HG03571 (cell line): ENCODE results near the gene MFSD12.
"Not testable (repeated sequence)": the region's sequence is repeated elsewhere in the genome, so short reads cannot be mapped to it uniquely, and the experiment has no call there.

Source experiments
- ATAC-seq: cut with Tn5 transposase; IDR thresholded peaks from one replicate; pipeline ENCODE4 v1.9.1; 2021; ENCODE audit not compliant: unreplicated experiment

Gene MFSD12

DNA sequence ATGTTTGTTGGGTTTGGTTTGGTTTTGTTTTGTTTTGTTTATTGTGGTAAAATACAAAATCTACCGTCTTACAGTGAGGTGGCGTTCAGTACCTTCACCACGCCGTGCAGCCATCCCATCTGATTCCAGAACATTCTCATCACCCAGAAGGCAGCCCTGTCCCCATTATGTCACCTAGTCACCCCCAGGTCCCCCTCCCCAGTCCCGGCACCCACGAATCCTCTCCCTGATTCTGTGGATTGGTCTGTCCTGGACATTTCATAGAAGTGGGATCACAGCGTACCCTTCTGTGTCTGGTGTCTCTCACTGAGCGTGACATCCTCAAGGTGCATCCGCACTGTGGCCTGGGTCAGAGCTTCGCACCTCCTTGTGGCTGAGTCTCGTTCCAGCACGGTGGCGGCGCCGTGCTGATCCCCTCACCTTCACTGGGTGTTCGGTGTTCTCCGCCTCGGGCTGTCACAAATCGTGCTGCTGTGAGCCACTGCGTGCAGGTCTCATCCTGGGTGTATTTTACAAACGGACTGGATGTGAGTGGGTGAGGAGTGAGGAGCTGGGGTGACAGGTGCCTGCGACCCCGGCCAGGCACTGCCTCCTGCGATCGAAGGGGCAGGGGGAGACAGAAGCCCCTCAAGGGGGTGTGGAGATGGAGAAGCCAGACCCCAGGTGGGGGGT is 19.0 kb downstream of the MFSD12 start:
- ATAC-seq = no peak

DNA sequence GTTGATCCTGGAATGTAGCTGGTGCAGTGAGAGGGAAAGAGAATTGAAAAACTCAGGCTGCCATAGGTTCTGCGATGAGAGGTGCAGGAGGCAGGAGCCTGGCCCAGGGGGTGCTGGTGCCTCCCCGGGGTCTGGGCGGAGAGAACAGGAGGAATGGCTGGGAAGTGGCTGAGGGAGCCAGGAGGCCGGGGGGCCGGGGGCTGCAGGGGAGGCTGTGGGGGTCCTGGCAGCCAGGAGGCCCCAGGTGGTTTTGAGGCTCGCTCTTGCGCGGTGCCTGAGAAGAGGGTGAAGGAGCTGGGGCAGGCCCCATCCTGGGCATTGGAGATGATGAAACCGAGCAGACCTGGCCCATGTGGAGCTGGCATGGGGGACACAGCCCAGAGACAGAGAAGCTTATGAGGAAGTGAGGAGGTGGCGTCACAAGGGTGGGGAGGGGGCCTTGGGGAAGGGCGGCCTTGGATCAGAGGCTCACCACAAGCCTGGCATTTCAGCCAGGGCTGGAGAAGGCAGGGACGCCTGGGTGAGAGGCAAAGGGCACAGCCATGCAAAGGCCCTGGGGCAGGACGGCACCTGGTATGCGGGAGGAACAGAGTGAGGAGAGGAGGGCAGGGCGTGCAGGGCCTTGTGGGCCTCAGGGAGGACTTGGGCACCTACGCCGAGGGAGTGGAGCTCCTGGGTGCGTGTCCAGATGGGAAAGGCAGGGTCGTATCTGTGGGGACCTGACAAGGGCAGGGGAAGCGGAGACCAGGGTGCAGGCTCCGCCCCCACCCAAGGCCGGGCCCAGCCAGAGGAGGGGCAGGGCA is 19.7 kb downstream of the MFSD12 start:
- ATAC-seq = no peak

DNA sequence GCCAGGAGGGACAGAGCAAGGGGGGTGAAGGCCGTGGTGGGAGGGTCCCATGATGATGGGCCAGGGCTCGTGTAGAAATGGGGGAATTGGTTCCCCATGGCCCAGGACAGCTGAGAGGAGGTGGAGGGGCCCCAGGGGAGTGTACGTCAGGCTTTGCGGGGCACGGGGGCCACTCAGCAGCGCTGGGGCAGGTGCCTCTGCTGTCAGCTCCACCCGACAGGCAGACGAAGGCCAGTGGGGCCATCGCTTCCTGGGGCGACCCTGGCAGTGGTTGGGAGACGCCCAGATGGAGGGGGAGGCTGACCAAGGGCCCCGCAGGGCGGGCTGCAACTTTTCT is 20.3 kb downstream of the MFSD12 start:
- ATAC-seq = no peak

GRCh38 chr19:3536429-3537100 is 20.8 kb downstream of the MFSD12 start:
- ATAC-seq = no peak

DNA sequence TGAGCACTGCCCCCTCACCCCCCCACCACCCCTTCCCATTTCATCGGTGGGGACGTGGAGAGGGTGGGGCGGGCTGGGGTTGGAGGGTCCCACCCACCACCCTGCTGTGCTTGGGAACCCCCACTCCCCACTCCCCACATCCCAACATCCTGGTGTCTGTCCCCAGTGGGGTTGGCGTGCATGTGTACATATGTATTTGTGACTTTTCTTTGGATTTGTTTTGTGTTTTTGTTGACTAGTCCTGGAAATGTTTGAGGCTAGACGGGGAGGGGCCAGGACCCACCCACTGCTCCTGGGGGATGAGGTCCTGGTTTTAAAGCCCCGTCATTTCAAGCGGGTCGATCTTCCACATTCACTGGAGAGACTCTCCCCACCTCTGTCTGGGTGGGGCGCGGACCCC is 21.4 kb downstream of the MFSD12 start:
- no peak for ATAC-seq

- ATAC-seq = no peak
Observed at GRCh38 chr19:3535563-3535965, 21.8 kb downstream of the MFSD12 start.

DNA sequence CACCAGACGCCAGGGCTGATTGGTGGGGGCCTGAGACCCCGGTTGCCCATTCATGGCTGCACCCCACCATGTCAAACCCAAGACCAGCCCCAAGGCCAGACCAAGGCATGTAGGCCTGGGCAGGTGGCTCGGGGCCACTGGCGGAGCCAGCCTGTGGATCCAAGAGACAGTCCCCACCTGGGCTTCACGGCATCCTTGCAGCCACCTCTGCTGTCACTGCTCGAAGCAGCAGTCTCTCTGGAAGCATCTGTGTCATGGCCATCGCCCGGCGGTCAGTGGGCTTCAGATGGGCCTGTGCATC is 22.2 kb downstream of the MFSD12 start:
- ATAC-seq = no peak

DNA sequence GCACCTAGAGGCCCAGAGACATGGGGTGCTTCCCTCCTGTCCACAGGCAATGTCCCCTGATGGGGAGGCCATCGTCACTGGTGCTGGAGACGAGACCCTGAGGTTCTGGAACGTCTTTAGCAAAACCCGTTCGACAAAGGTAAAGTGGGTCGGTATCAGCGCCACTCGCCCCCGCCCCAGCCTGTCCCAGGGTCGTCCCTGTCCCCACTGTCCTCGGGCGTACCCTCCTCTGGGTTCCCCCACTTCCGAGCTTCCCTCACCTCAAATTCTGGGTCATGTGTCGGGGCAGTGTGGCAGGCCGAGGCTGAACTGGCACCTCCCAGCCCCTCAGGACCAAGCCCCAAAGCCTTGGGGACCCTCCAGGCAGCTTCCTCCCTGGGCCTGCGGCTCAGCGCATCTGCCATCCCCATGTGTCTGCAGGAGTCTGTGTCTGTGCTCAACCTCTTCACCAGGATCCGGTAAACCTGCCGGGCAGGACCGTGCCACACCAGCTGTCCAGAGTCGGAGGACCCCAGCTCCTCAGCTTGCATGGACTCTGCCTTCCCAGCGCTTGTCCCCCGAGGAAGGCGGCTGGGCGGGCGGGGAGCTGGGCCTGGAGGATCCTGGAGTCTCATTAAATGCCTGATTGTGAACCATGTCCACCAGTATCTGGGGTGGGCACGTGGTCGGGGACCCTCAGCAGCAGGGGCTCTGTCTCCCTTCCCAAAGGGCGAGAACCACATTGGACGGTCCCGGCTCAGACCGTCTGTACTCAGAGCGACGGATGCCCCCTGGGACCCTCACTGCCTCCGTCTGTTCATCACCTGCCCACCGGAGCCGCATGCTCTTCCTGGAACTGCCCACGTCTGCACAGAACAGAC is 22.8 kb downstream of the MFSD12 start:
- ATAC-seq = no peak

DNA sequence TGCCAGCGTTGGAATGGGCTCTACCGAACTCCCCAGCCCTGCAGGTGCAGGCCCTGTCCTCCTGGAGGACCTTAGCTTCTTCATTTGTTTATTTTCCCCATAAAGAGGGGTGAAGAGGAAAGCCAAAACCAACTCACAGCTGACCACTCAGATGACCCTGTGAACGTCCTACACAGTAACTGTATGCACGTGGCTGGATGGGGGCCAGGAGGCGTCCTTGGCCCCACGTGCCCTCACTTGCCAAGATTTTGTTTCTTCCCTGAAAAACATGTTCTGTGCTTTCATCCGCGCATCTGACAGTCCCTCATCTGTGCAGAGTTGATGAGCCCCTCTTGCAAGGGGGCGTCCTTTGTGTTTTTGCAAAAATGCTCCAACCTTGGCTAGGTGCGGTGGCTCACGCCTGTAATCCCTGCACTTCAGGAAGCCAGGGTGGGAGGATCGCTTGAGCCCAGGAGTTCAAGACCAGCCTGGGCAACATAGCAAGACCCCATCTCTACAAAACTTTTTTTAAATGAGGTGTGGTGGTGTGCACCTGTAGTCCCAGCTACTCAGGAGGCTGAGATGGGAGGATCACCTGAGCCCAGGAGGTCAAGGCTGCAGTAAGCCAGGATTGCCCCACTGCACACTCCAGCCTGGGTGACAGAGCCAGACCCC is 23.7 kb downstream of the MFSD12 start:
- ATAC-seq = no peak

GRCh38 chr19:3533033-3533432 is 24.4 kb downstream of the MFSD12 start:
- ATAC-seq = no peak

GRCh38 chr19:3532154-3532786 is 25.1 kb downstream of the MFSD12 start:
- no peak for ATAC-seq

DNA sequence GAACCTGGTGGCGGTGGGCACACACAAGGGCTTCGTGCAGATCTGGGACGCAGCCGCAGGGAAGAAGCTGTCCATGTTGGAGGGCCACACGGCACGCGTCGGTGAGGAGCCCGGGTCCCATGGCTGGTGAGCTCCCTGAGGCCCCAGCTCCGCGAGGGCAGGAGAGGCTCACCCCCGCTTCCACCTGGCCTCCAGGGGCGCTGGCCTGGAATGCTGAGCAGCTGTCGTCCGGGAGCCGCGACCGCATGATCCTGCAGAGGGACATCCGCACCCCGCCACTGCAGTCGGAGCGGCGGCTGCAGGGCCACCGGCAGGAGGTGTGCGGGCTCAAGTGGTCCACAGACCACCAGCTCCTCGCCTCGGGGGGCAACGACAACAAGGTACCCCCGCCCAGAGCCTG is 25.7 kb downstream of the MFSD12 start:
- ATAC-seq = no peak

- ATAC-seq = no peak
Observed at GRCh38 chr19:3530389-3530788, 27.0 kb downstream of the MFSD12 start.

GRCh38 chr19:3529299-3529698 is 28.1 kb downstream of the MFSD12 start:
- ATAC-seq = not testable (repeated sequence)

- no peak for ATAC-seq
Observed at GRCh38 chr19:3528539-3529211, 28.7 kb downstream of the MFSD12 start.

DNA sequence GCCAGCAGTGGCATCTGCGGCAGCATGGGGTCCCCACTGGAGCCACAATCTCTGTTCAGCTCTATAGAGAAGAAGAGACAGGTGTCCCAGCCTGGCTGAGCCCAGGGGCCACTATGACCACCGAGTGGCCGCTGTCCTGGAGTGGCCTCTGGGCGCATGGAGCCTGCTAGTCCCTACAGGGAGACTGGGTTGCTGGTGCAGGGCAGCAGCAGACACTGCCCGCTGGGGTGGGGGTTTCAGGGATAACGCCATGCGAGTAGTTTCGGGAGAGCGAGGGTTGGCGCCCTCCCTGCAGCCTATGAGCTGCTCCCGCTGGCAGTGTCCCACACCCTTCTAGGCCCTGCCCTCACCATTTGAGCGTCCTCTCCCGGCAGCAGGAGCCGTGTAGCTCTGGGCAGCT is 29.3 kb downstream of the MFSD12 start:
- ATAC-seq = no peak

DNA sequence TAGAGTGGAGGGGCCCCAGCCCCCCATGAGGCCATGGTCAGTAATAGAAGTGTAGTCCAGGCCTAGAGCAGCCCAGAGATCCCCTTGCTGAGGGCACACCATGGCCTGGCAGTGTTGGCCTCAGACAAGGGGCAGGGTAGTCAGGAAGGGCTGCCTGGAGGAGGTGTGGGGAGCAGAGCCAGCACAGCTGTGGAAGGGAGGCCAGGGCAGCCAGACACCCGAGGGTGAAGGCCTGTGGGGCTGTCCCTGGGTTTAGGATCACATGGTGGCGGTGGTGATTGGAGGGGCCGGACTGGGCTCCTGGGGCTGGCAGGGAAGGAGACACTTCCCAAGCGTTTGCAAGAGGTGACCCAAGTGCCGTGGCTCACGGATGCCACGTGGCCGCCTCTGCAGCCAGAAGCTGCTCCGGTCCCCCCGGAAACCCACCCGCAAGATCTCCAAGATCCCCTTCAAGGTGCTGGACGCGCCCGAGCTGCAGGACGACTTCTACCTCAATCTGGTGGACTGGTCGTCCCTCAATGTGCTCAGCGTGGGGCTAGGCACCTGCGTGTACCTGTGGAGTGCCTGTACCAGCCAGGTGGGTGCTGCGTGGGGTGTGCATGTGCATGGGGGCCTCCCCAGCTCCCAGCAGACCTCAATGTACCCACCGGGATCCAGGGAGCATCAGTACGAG is 30.0 kb downstream of the MFSD12 start:
- ATAC-seq = no peak

GRCh38 chr19:3526507-3527237 is 30.7 kb downstream of the MFSD12 start:
- no peak for ATAC-seq
